Stimulated activated CD4-positive, alpha-beta T cell treated with anti-CD3 and anti-CD28 coated beads, Interleukin-1b, Interleukin-23, amount 100 ng/mL, for 24 hours (primary cell): Measurements from ENCODE around the gene KRTAP4-6.
"Not testable (repeated sequence)": the region's sequence is repeated elsewhere in the genome, so short reads cannot be mapped to it uniquely, and the experiment has no call there.

ENCODE experiments used
- DNase-seq, 4 experiments: peaks; one replicate each; pipeline ENCODE4 v3.0.0-alpha.2; 2020; ENCODE audit warnings: low read depth in 4 of 4, low spot score in 1 of 4

KRTAP4-6 gene

GRCh38 chr17:41107941-41108450 is 32.3 kb downstream of the KRTAP4-6 start:
- DNase-seq: no peak

GRCh38 chr17:41105347-41105746 is 35.0 kb downstream of the KRTAP4-6 start, which contains the start of gene KRTAP4-9:
TSS of gene KRTAP4-9 (plus strand) at chr17:41105389. CDS start at chr17:41105389, 0 bp downstream.
- not testable (repeated sequence) for DNase-seq

- DNase-seq: not testable (repeated sequence)
Measured at GRCh38 chr17:41104386-41105038, 35.8 kb downstream of the KRTAP4-6 start.

GRCh38 chr17:41103896-41104295 is 36.4 kb downstream of the KRTAP4-6 start:
- DNase-seq: no peak

- no peak for DNase-seq
Measured at GRCh38 chr17:41101586-41102259, 38.6 kb downstream of the KRTAP4-6 start, which contains the start of gene KRTAP4-16. TSS of gene KRTAP4-16 (minus strand) at chr17:41102209. CDS start at chr17:41102209, 0 bp downstream.

GRCh38 chr17:41099682-41100480 is 40.5 kb downstream of the KRTAP4-6 start:
- not testable (repeated sequence) for DNase-seq

GRCh38 chr17:41098481-41098880 is 41.9 kb downstream of the KRTAP4-6 start:
- DNase-seq: no peak

- no peak for DNase-seq
Measured at GRCh38 chr17:41098042-41098441, 42.3 kb downstream of the KRTAP4-6 start, which contains the start of gene KRTAP4-8. TSS of gene KRTAP4-8 (minus strand) at chr17:41098142. CDS start at chr17:41098084, 58 bp downstream.

- DNase-seq: no peak
Measured at GRCh38 chr17:41096055-41096454, 44.3 kb downstream of the KRTAP4-6 start.
